Esophagus squamous epithelium (tissue), 5 donors: Measurements from ENCODE around the gene CHD2. TPM values are rescaled to one million over a fixed set of nuclear protein-coding genes. Genes with fewer than 3 reads are reported as not detected.
A peak's percentile ranks its signal among the peaks of the same experiment; 100 is the strongest.
"Not testable (repeated sequence)": the region's sequence is repeated elsewhere in the genome, so short reads cannot be mapped to it uniquely, and the experiment has no call there.

Experiments used
- DNase-seq: peaks from one replicate; lab custom pipeline; 2025; lab: John Stamatoyannopoulos, UW
- H3K27ac ChIP-seq, 4 donors: fragments of 200-600 bp; sonication (generic); one replicate each; pipeline ENCODE4 v1.5.1; 2016 to 2019; ENCODE audit warnings: mild to moderate bottlenecking in 1 of 4
- H3K27me3 ChIP-seq, 4 donors: fragments of 200-600 bp; sonication (generic); 1 replicate in 3 of 4; 2 replicates in 1 of 4; pipeline versions ENCODE4 v1.5.1 to v1.6.0; 2017 to 2021; ENCODE audit warnings: antibody characterized with exemption in 1 of 4
- H3K36me3 ChIP-seq, 3 donors: fragments of 200-600 bp; sonication (generic); one replicate each; pipeline ENCODE4 v1.5.1; 2016 to 2019
- H3K4me1 ChIP-seq, 3 donors: fragments of 200-600 bp; sonication (generic); one replicate each; pipeline ENCODE4 v1.5.1; 2017 to 2019
- H3K4me3 ChIP-seq, 4 donors: fragments of 200-600 bp; sonication (generic); 1 replicate in 3 of 4; 2 replicates in 1 of 4; pipeline ENCODE4 v1.5.1; 2016 to 2019; ENCODE audit warnings: mild to moderate bottlenecking in 2 of 4, moderate library complexity in 1 of 4
- H3K9me3 ChIP-seq, 3 donors: fragments of 200-600 bp; sonication (generic); one replicate each; pipeline ENCODE4 v1.5.1; 2016 to 2019
- POLR2A ChIP-seq, 4 donors: fragments of 450-650 bp; IDR thresholded peaks; one replicate each; pipeline ENCODE4 v1.6.1; 2017; ENCODE audit warnings: antibody characterized with exemption in 4 of 4, mild to moderate bottlenecking in 4 of 4, moderate library complexity in 3 of 4
- WGBS, 2 donors: methylation state at CpG; one replicate each; pipeline ENCODE4 v1.1.5; 2018; 5-methylcytosine and 5-hydroxymethylcytosine counted together
- intact Hi-C: fragments of 100-400 bp; cut with DNase I; formaldehyde crosslinking; loops from one replicate; pipeline ENCODE4 v1.15.0; 2022
- total RNA-seq, 4 donors: library from RNA; depleted of rRNA; stranded (reverse); fragments of >200 nt; gene quantifications; one replicate each; pipeline ENCODE4 v1.1.0, GENCODE V29; 2016
- TF ChIP-seq, protein P1 (sequence below), 6 experiments: fragments of 450-650 bp in 4 of 6; fragments of 200-600 bp in 2 of 6; sonication (generic) in 2 of 6; IDR thresholded peaks; one replicate each; pipeline ENCODE4 v1.5.1; 2016 to 2019; ENCODE audit warnings: antibody characterized with exemption in 6 of 6, mild to moderate bottlenecking in 4 of 6, moderate library complexity in 4 of 6
- donor health status: DM: yes; HTN: yes; CAD: no.

Gene CHD2
- total RNA-seq, 4 donors from 2014 or later: 36.1 to 132 (median 74.8) TPM

DNA sequence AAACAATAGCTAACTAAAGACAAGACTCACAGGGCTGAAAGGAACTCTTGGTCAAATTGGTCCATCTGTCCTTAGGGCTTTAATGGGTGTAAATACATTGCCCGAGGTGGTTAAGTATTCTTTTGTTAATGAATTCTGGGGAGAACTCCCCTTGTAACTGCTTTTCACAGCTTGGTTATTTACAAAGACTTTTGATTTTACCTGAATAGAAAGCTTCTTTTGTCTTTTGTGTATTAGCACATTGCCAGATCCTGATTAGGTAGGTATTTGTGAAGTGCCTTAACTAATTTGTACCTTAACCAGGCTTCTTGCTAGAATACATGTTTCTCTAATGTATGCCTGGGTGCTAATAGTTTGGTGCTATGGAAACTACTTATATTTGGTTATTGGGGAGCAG lies 14.0 kb downstream of the CHD2 start:
- H3K9me3 ChIP-seq: no peaks in the 10 kb centered on the region
- H3K4me1 ChIP-seq: peaks cover 45 to 100% (median 79%) of the 10 kb centered on the region in 3 donors
- no peaks in the 10 kb centered on the region for H3K27me3 ChIP-seq
- TF ChIP-seq, protein P1, sequence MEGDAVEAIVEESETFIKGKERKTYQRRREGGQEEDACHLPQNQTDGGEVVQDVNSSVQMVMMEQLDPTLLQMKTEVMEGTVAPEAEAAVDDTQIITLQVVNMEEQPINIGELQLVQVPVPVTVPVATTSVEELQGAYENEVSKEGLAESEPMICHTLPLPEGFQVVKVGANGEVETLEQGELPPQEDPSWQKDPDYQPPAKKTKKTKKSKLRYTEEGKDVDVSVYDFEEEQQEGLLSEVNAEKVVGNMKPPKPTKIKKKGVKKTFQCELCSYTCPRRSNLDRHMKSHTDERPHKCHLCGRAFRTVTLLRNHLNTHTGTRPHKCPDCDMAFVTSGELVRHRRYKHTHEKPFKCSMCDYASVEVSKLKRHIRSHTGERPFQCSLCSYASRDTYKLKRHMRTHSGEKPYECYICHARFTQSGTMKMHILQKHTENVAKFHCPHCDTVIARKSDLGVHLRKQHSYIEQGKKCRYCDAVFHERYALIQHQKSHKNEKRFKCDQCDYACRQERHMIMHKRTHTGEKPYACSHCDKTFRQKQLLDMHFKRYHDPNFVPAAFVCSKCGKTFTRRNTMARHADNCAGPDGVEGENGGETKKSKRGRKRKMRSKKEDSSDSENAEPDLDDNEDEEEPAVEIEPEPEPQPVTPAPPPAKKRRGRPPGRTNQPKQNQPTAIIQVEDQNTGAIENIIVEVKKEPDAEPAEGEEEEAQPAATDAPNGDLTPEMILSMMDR (IDR thresholded peaks at IDR 0.05): no peak
- no peak for TF ChIP-seq POLR2A (IDR thresholded peaks at IDR 0.05)
- intact Hi-C loops: no loop called here
- peak overlapping the region; percentile 70 to 100 (median 82) for H3K27ac ChIP-seq
- no peak for DNase-seq
- no peak overlapping the region for H3K4me3 ChIP-seq
- WGBS, 2 donors: 26 to 29% methylated on average over 1 of the region's 1 CpG
- peaks cover 0 to 18% (median 0%) of the 10 kb centered on the region in 3 donors for H3K36me3 ChIP-seq

DNA sequence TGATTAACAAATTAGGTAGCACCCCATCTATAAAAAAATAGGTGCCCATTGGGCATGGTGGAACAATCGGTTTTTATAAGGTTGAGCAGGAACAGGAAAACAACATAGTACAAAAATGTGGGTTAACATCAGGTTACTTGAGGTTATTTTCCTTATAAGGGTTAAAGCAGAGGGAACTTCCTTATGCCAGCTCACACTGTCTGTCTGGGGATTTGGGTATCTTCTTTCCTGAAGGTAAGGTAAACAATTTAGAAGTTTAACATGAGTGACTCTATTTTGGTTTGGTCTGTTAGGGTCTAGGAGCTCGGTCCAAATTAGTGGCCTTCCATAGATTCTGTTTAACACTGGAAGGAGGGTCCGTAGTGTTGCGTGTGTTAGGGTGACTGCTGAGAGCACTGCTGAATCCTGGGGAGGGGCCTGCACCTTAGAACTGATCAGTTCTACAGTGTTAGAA lies 14.7 kb downstream of the CHD2 start:
- H3K9me3 ChIP-seq: no peaks in the 10 kb centered on the region
- H3K27me3 ChIP-seq: no peaks in the 10 kb centered on the region
- peak overlapping the region; percentile 70 to 100 (median 82) for H3K27ac ChIP-seq
- intact Hi-C loops: loop anchor here (5.0 kb wide), 1 partner anchor 107 kb away; no protein-coding TSS in a partner anchor
- WGBS, 2 donors: 50 to 52% methylated on average over 4 of the region's 4 CpGs
- DNase-seq: no peak
- TF ChIP-seq, protein P1 (IDR thresholded peaks at IDR 0.05): no peak
- TF ChIP-seq POLR2A (IDR thresholded peaks at IDR 0.05): no peak
- H3K4me3 ChIP-seq: peak overlapping the region in 2 of 4 donors; percentile 15 to 40
- peaks cover 38 to 100% (median 79%) of the 10 kb centered on the region in 3 donors for H3K4me1 ChIP-seq
- peaks cover 0 to 12% (median 0%) of the 10 kb centered on the region in 3 donors for H3K36me3 ChIP-seq

DNA sequence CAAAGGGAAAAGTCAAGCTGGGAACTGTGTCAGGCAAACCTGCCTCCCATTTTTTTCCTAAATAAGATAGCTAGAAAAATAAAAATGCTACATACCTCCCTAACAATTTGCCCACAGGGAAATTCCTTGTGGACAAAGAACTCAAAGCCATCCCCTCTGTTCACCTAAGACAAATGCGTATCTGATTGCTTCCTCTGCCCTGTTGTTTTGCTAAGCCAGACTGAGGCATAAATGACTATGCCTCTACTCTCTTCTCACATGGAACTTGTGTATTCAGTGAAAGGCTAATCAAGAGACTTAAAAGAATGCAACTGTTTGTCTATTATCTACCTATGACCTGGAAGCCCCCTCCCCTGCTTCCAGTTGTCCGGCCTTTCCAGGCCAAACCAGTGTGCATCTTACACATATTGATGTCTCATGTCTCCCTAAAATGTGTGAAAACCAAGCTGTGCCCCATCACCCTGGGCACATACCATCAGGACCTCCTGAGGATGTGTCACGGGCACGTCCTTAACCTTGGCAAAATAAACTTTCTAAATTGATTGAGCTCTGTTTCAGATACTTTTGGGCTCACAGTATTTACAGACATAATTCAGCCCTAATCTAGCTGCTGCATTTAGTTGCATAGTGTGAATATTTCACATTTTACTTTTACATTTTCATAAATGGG lies 15.8 kb downstream of the CHD2 start:
- Histone ChIP-seq H3K27ac (peak overlapping the region; percentile 70 to 100 (median 91)), H3K9me3 (no peaks in the 10 kb centered on the region), H3K36me3 (peaks cover 0 to 6% (median 0%) of the 10 kb centered on the region in 3 donors), H3K4me3 (no peak overlapping the region), H3K4me1 (peaks cover 35 to 100% (median 75%) of the 10 kb centered on the region in 3 donors), H3K27me3 (no peaks in the 10 kb centered on the region)
- TF ChIP-seq, protein P1 (IDR thresholded peaks at IDR 0.05): no peak
- no peak for TF ChIP-seq POLR2A (IDR thresholded peaks at IDR 0.05)
- DNase-seq: no peak
- intact Hi-C loops: loop anchor here (5.0 kb wide), 1 partner anchor 109 kb away; no protein-coding TSS in a partner anchor
- 81 to 83% methylated on average over 4 of the region's 4 CpGs for WGBS, 2 donors

DNA sequence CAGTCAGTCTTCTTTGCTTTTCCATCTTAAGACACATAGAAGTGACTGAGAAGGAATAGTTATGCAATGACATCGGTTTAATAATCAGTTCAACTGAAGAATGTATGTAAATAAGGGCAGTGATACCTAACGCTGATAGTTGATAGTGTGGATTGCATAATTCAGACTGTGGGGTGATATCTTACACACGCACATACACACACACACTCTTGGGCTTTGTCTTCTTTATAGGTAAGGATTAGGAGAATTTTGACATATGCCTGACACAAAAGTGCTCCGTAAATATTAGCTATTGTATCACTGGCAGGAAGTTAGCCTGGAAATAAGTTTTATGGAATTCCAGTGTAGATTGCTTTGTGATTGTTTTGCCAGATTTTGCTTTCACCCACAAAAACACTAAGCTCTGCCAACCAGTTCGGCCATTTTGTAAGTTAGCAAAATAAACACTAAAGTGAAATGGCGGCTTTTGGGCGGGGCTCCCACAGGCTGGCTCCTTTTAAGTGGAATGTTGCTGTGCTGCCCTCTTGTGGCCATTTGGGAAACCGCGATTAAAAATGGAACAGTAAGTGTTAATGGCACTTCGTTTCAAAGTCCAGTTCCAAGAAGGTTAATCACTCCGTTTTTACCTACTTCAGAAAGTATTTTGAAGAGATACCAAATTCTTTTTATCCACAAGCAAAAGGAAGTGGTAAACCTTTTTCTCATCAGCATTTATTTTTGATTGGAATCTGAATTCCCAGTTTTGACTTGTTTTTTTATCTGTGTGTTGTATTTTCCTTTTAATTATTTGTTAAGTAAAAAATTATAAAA lies 17.7 kb downstream of the CHD2 start:
- Histone ChIP-seq H3K4me1 (peaks cover 35 to 100% (median 83%) of the 10 kb centered on the region in 3 donors), H3K36me3 (peaks cover 0 to 6% (median 0%) of the 10 kb centered on the region in 3 donors), H3K4me3 (peak overlapping the region in 2 of 4 donors; percentile 12 to 50), H3K9me3 (no peaks in the 10 kb centered on the region), H3K27me3 (no peaks in the 10 kb centered on the region), H3K27ac (peak overlapping the region; percentile 86 to 100 (median 91))
- intact Hi-C loops: loop anchor here (5.0 kb wide), 1 partner anchor 111 kb away; no protein-coding TSS in a partner anchor
- 12 to 16% methylated on average over 10 to 11 of the region's 11 CpGs for WGBS, 2 donors
- TF ChIP-seq, protein P1 (IDR thresholded peaks at IDR 0.05): peak; percentile 85 to 99 (median 97)
- TF ChIP-seq POLR2A (IDR thresholded peaks at IDR 0.05): no peak
- peak; percentile 56 for DNase-seq

DNA sequence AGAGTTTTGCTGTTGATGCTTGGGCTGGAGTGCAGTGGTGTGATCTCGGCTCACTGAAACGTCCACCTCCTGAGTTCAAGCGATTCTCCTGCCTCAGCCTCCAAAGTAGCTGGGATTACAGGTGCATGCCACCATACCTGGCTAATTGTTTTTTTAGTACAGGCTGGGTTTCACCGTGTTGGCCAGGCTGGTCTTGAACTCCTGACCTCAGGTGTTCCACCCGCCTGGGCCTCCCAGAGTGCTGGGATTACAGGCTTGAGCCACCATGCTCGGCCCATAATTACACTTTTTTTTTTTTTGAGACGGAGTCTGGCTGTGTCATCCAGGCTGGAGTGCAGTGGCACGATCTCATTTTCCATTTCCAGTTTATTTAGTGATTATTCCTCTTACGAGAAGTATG lies 18.8 kb downstream of the CHD2 start:
- H3K9me3 ChIP-seq, H3K4me3 ChIP-seq, H3K27me3 ChIP-seq, DNase-seq: not testable (repeated sequence)
- 62 to 65% methylated on average over 9 of the region's 9 CpGs for WGBS, 2 donors
- peak overlapping the region in 3 of 4 donors; percentile 86 to 100 (median 92) for H3K27ac ChIP-seq
- intact Hi-C loops: loop anchor here (5.0 kb wide), 1 partner anchor 112 kb away; no protein-coding TSS in a partner anchor
- H3K36me3 ChIP-seq: peaks cover 0 to 15% (median 0%) of the 10 kb centered on the region in 3 donors
- H3K4me1 ChIP-seq: peaks cover 32 to 100% (median 72%) of the 10 kb centered on the region in 3 donors
